ENCODE measurements around the gene DEUP1. TPM values are rescaled to one million over a fixed set of nuclear protein-coding genes. Genes with fewer than 3 reads are reported as not detected.

Gene DEUP1
- total RNA-seq, 1 donor from 2014 or later: 0.41 TPM

- Mint-ChIP-seq H3K4me1 (ENCODE audit: low read depth, unreplicated experiment) (peaks cover 3% of the 10 kb centered on the region), H3K27me3 (ENCODE audit: low read depth, unreplicated experiment) (no peaks in the 10 kb centered on the region), H3K9me3 (ENCODE audit: unreplicated experiment) (no peaks in the 10 kb centered on the region), H3K36me3 (ENCODE audit: low read depth, unreplicated experiment) (peaks cover 1% of the 10 kb centered on the region), H3K27ac (ENCODE audit: unreplicated experiment) (no peak overlapping the region), H3K4me3 (ENCODE audit: unreplicated experiment) (no peak overlapping the region)
- FAIRE-seq: no peak
- Histone ChIP-seq H3K79me2 (ENCODE audit: insufficient read depth, low read length) (no peaks in the 10 kb centered on the region), H3K27me3 (ENCODE audit: insufficient read depth, low read length) (no peaks in the 10 kb centered on the region), H2AFZ (ENCODE audit: low read depth, low read length) (no peak overlapping the region), H3K4me1 (ENCODE audit: insufficient read depth, low read length) (no peaks in the 10 kb centered on the region), H3K36me3 (ENCODE audit: insufficient read depth, low read length) (no peaks in the 10 kb centered on the region), H3K4me2 (ENCODE audit: low read length) (no peak overlapping the region), H3K9ac (ENCODE audit: low read length) (no peak overlapping the region), H3K9me3 (ENCODE audit: insufficient read depth, low read depth, low read length) (no peaks in the 10 kb centered on the region), H3K27ac (ENCODE audit: low read depth, low read length) (no peak overlapping the region), H4K20me1 (ENCODE audit: insufficient read depth, low read length) (no peaks in the 10 kb centered on the region), H3K4me3 (ENCODE audit: insufficient read depth, low read depth, low read length) (no peak overlapping the region)
- no peak for DNase-seq (ENCODE audit: low read depth)
- TF ChIP-seq, protein P1, sequence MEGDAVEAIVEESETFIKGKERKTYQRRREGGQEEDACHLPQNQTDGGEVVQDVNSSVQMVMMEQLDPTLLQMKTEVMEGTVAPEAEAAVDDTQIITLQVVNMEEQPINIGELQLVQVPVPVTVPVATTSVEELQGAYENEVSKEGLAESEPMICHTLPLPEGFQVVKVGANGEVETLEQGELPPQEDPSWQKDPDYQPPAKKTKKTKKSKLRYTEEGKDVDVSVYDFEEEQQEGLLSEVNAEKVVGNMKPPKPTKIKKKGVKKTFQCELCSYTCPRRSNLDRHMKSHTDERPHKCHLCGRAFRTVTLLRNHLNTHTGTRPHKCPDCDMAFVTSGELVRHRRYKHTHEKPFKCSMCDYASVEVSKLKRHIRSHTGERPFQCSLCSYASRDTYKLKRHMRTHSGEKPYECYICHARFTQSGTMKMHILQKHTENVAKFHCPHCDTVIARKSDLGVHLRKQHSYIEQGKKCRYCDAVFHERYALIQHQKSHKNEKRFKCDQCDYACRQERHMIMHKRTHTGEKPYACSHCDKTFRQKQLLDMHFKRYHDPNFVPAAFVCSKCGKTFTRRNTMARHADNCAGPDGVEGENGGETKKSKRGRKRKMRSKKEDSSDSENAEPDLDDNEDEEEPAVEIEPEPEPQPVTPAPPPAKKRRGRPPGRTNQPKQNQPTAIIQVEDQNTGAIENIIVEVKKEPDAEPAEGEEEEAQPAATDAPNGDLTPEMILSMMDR (IDR thresholded peaks at IDR 0.05; ENCODE audit: insufficient read depth, low read depth, low read length): no peak
- no peak for TF ChIP-seq EZH2 (IDR thresholded peaks at IDR 0.05; ENCODE audit: insufficient read depth, low read length)
These were observed 43.1 kb upstream of the DEUP1 start for GRCh38 chr11:93287434-93287833.

GRCh38 chr11:93288079-93288478 lies 42.5 kb upstream of the DEUP1 start:
- Histone ChIP-seq H3K4me2 (ENCODE audit: low read length) (no peak overlapping the region), H3K27ac (ENCODE audit: low read depth, low read length) (no peak overlapping the region), H3K9me3 (ENCODE audit: insufficient read depth, low read depth, low read length) (no peaks in the 10 kb centered on the region), H4K20me1 (ENCODE audit: insufficient read depth, low read length) (no peaks in the 10 kb centered on the region), H3K9ac (ENCODE audit: low read length) (no peak overlapping the region), H3K27me3 (ENCODE audit: insufficient read depth, low read length) (no peaks in the 10 kb centered on the region), H3K79me2 (ENCODE audit: insufficient read depth, low read length) (no peaks in the 10 kb centered on the region), H3K4me1 (ENCODE audit: insufficient read depth, low read length) (no peaks in the 10 kb centered on the region), H3K4me3 (ENCODE audit: insufficient read depth, low read depth, low read length) (no peak overlapping the region), H3K36me3 (ENCODE audit: insufficient read depth, low read length) (no peaks in the 10 kb centered on the region), H2AFZ (ENCODE audit: low read depth, low read length) (no peak overlapping the region)
- TF ChIP-seq, protein P1 (IDR thresholded peaks at IDR 0.05; ENCODE audit: insufficient read depth, low read depth, low read length): no peak
- no peak for TF ChIP-seq EZH2 (IDR thresholded peaks at IDR 0.05; ENCODE audit: insufficient read depth, low read length)
- Mint-ChIP-seq H3K27me3 (ENCODE audit: low read depth, unreplicated experiment) (no peaks in the 10 kb centered on the region), H3K36me3 (ENCODE audit: low read depth, unreplicated experiment) (peaks cover 1% of the 10 kb centered on the region), H3K9me3 (ENCODE audit: unreplicated experiment) (no peaks in the 10 kb centered on the region), H3K4me1 (ENCODE audit: low read depth, unreplicated experiment) (peaks cover 3% of the 10 kb centered on the region), H3K4me3 (ENCODE audit: unreplicated experiment) (no peak overlapping the region), H3K27ac (ENCODE audit: unreplicated experiment) (no peak overlapping the region)
- DNase-seq (ENCODE audit: low read depth): no peak
- FAIRE-seq: no peak

DNA sequence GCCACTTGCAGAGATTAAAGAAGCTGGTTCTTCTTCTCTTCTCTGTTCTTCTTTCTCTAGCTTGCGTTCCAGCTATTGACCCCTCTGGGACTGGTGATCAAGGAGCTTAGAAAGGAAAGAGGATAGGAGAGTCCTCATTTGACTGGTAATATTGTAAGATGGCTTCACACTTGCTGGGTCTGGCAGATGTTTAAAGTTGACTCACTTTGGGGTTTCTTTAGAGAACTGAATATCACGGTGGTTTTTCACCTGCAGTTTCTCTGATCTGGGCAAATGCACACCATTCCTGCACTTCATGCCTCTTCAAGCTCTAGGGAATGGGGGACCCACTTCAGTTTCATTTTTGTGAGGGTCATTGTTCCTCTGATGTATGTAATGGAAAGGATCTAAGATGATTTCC lies 41.8 kb upstream of the DEUP1 start:
- DNase-seq (ENCODE audit: low read depth) (no peak), FAIRE-seq (no peak)
- Histone ChIP-seq H3K4me1 (ENCODE audit: insufficient read depth, low read length) (no peaks in the 10 kb centered on the region), H3K4me3 (ENCODE audit: insufficient read depth, low read depth, low read length) (no peak overlapping the region), H3K79me2 (ENCODE audit: insufficient read depth, low read length) (no peaks in the 10 kb centered on the region), H3K27ac (ENCODE audit: low read depth, low read length) (no peak overlapping the region), H3K27me3 (ENCODE audit: insufficient read depth, low read length) (no peaks in the 10 kb centered on the region), H3K9me3 (ENCODE audit: insufficient read depth, low read depth, low read length) (no peaks in the 10 kb centered on the region), H3K9ac (ENCODE audit: low read length) (no peak overlapping the region), H2AFZ (ENCODE audit: low read depth, low read length) (no peak overlapping the region), H4K20me1 (ENCODE audit: insufficient read depth, low read length) (no peaks in the 10 kb centered on the region), H3K36me3 (ENCODE audit: insufficient read depth, low read length) (no peaks in the 10 kb centered on the region), H3K4me2 (ENCODE audit: low read length) (no peak overlapping the region)
- no peak overlapping the region for H3K4me3 Mint-ChIP-seq (ENCODE audit: unreplicated experiment)
- H3K9me3 Mint-ChIP-seq (ENCODE audit: unreplicated experiment): no peaks in the 10 kb centered on the region
- TF ChIP-seq, protein P1 (IDR thresholded peaks at IDR 0.05; ENCODE audit: insufficient read depth, low read depth, low read length): no peak
- TF ChIP-seq EZH2 (IDR thresholded peaks at IDR 0.05; ENCODE audit: insufficient read depth, low read length): no peak
- H3K27me3 Mint-ChIP-seq (ENCODE audit: low read depth, unreplicated experiment): no peaks in the 10 kb centered on the region
- H3K4me1 Mint-ChIP-seq (ENCODE audit: low read depth, unreplicated experiment): peaks cover 3% of the 10 kb centered on the region
- peaks cover 1% of the 10 kb centered on the region for H3K36me3 Mint-ChIP-seq (ENCODE audit: low read depth, unreplicated experiment)
- no peak overlapping the region for H3K27ac Mint-ChIP-seq (ENCODE audit: unreplicated experiment)
